GM12878 (cell line): Measurements from ENCODE around the gene CEBPG. TPM values are rescaled to one million over a fixed set of nuclear protein-coding genes. Genes with fewer than 3 reads are reported as not detected.

ENCODE experiments used
- ATAC-seq: fragments of 200-7000 bp; cut with Tn5 transposase; 3 replicates; pipeline ENCODE4 v1.9.1; 2020; ENCODE audit warnings: mild to moderate bottlenecking, moderate library complexity
- BruUV-seq: library from RNA; stranded (reverse); fragments of 400-500 nt; replicated peaks from 2 replicates; lab custom pipeline; 2021; lab: Mats Ljungman, UMichigan
- CTCF ChIA-PET: fragments of 300-600 bp; sonication (Branson Sonifier 250); formaldehyde crosslinking; extraction: SDS; loops from one replicate; lab custom pipeline; 2021; ENCODE audit warnings: inconsistent platforms; lab: Yijun Ruan, JAX
- POLR2A ChIA-PET: fragments of 350-600 bp; formaldehyde crosslinking; extraction: SDS; loops from one replicate; lab custom pipeline; 2021; ENCODE audit warnings: inconsistent platforms; lab: Charles Lee
- RAD21 ChIA-PET: fragments of 300-600 bp; sonication (Branson Sonifier 250); formaldehyde crosslinking; loops from one replicate; lab custom pipeline; 2023; ENCODE audit warnings: antibody characterized with exemption; ENCODE audit not compliant: unreplicated experiment; lab: Charles Lee
- SMC1A ChIA-PET: fragments of 300-600 bp; sonication (Branson Sonifier 250); formaldehyde crosslinking; loops from one replicate; lab custom pipeline; 2023; ENCODE audit not compliant: unreplicated experiment, uncharacterized antibody; lab: Charles Lee
- DNase-seq: peaks from one replicate; pipeline ENCODE4 v3.0.0-alpha.2; 2011; ENCODE audit warnings: low read depth, low spot score
- FAIRE-seq: peaks from 3 replicates; lab custom pipeline; 2011; peaks lifted over from hg19 to GRCh38; lab: Jason Lieb, UNC
- H2AFZ ChIP-seq: 2 replicates; pipeline ENCODE4 v1.6.0; 2011; ENCODE audit warnings: low read depth, low read length, control low read depth; ENCODE audit not compliant: control insufficient read depth
- H3K27ac ChIP-seq: 2 replicates; pipeline ENCODE4 v1.5.1; 2011; ENCODE audit warnings: control low read depth; ENCODE audit not compliant: control insufficient read depth, insufficient read depth
- H3K27me3 ChIP-seq, 2 experiments: replicated peaks in 1 of 2; 2 replicates each; pipeline versions ENCODE4 v1.6.0 to v1.6.1; 2011; ENCODE audit warnings: low read length in 1 of 2; ENCODE audit not compliant: control insufficient read depth in 2 of 2, insufficient read depth in 2 of 2
- H3K36me3 ChIP-seq, 2 experiments: 2 replicates each; pipeline ENCODE4 v1.5.1; 2011; ENCODE audit warnings: low read length in 1 of 2; ENCODE audit not compliant: control insufficient read depth in 2 of 2, insufficient read depth in 2 of 2
- H3K4me1 ChIP-seq: 2 replicates; pipeline ENCODE4 v1.6.1; 2011; ENCODE audit warnings: mild to moderate bottlenecking, low read length, moderate library complexity, mixed read lengths; ENCODE audit not compliant: control insufficient read depth, insufficient read depth
- H3K4me2 ChIP-seq: 2 replicates; pipeline ENCODE4 v1.6.0; 2011; ENCODE audit warnings: control low read depth; ENCODE audit not compliant: control insufficient read depth, insufficient read depth
- H3K4me3 ChIP-seq: fragments of 200-600 bp; sonication (generic); 2 replicates; pipeline ENCODE4 v1.5.1; 2016
- H3K79me2 ChIP-seq: 2 replicates; pipeline ENCODE4 v1.6.0; 2011; ENCODE audit warnings: low read length; ENCODE audit not compliant: control insufficient read depth, insufficient read depth
- H3K9ac ChIP-seq: 2 replicates; pipeline ENCODE4 v1.8.0; 2011; ENCODE audit warnings: low read length, control low read depth, mixed read lengths; ENCODE audit not compliant: control insufficient read depth, insufficient read depth
- H3K9me3 ChIP-seq: replicated peaks from 3 replicates; pipeline ENCODE4 v1.5.1; 2011; ENCODE audit warnings: mild to moderate bottlenecking, low read length; ENCODE audit not compliant: control insufficient read depth, insufficient read depth
- H4K20me1 ChIP-seq: 2 replicates; pipeline ENCODE4 v1.6.0; 2011; ENCODE audit not compliant: control insufficient read depth, insufficient read depth
- BACH1 ChIP-seq: fragments of 450-650 bp; IDR thresholded peaks from 2 replicates; pipeline ENCODE4 v1.6.1; 2017; ENCODE audit warnings: mild to moderate bottlenecking, borderline replicate concordance
- CHD1 ChIP-seq: IDR thresholded peaks from 2 replicates; pipeline ENCODE4 v1.6.1; 2012; ENCODE audit warnings: low read depth, low read length, improper control_type of control experiment
- CHD2 ChIP-seq: IDR thresholded peaks from 2 replicates; pipeline ENCODE4 v1.6.1; 2011; ENCODE audit warnings: low read depth, low read length, improper control_type of control experiment, borderline replicate concordance
- CHD4 ChIP-seq: fragments of 200-600 bp; sonication (generic); IDR thresholded peaks from 2 replicates; pipeline ENCODE4 v1.6.1; 2016; ENCODE audit warnings: mild to moderate bottlenecking
- FOXK2 ChIP-seq: fragments of 450-650 bp; IDR thresholded peaks from 2 replicates; pipeline ENCODE4 v1.6.1; 2017; ENCODE audit warnings: mild to moderate bottlenecking, moderate library complexity
- HDGF ChIP-seq: fragments of 450-650 bp; IDR thresholded peaks from 2 replicates; pipeline ENCODE4 v1.6.1; 2016; ENCODE audit warnings: antibody characterized with exemption
- KDM1A ChIP-seq: fragments of 200-600 bp; sonication (generic); IDR thresholded peaks from 2 replicates; pipeline ENCODE4 v1.6.1; 2016; ENCODE audit warnings: borderline replicate concordance
- MEF2B ChIP-seq: fragments of 450-650 bp; IDR thresholded peaks from 2 replicates; pipeline ENCODE4 v1.6.1; 2018; ENCODE audit warnings: mild to moderate bottlenecking, moderate library complexity; ENCODE audit not compliant: partially characterized antibody, poor library complexity, severe bottlenecking
- PML ChIP-seq: IDR thresholded peaks from 2 replicates; pipeline ENCODE4 v1.6.1; 2012; ENCODE audit warnings: low read length, inconsistent platforms
- RELA ChIP-seq: fragments of 450-650 bp; IDR thresholded peaks from 2 replicates; pipeline ENCODE4 v1.8.0; 2014; ENCODE audit warnings: borderline replicate concordance; ENCODE audit not compliant: partially characterized antibody
- SIN3A ChIP-seq: IDR thresholded peaks from 2 replicates; pipeline ENCODE4 v1.6.1; 2012; ENCODE audit warnings: low read depth, low read length, improper control_type of control experiment
- SIX5 ChIP-seq: IDR thresholded peaks from 2 replicates; pipeline ENCODE4 v1.6.1; 2011; ENCODE audit warnings: mild to moderate bottlenecking, low read depth, low read length, moderate library complexity; ENCODE audit not compliant: severe bottlenecking
- SUPT20H ChIP-seq: IDR thresholded peaks from 2 replicates; pipeline ENCODE4 v1.6.1; 2011; ENCODE audit warnings: low read depth, mild to moderate bottlenecking, low read length, moderate library complexity, borderline replicate concordance; ENCODE audit not compliant: control insufficient read depth
- TCF3 ChIP-seq: IDR thresholded peaks from 2 replicates; pipeline ENCODE4 v1.6.1; 2012; ENCODE audit warnings: low read depth, mild to moderate bottlenecking, low read length, borderline replicate concordance; ENCODE audit not compliant: insufficient read depth
- WGBS: methylation state at CpG from one replicate; pipeline ENCODE4 v1.1.6; 2016; ENCODE audit warnings: low lambda C conversion rate; ENCODE audit not compliant: insufficient replicate concordance, insufficient coverage; ENCODE audit errors: missing lambda C conversion rate; 5-methylcytosine and 5-hydroxymethylcytosine counted together
- in situ Hi-C: fragments of 300-500 bp; cut with MboI; formaldehyde crosslinking; loops from 9 replicates; pipeline ENCODE4 v1.14.3; 2018; ENCODE audit warnings: mixed read lengths
- intact Hi-C: fragments of 100-400 bp; cut with micrococcal nuclease; formaldehyde crosslinking; loops from one replicate; pipeline ENCODE4 v1.14.2; 2022; ENCODE audit not compliant: unreplicated experiment
- polyA plus RNA-seq, 11 experiments: library from polyadenylated mRNA; depleted of rRNA in 4 of 11; unstranded in 6 of 11; stranded (reverse) in 5 of 11; fragments of >200 nt; fragmentation: Nextera tagmentation in 4 of 11; fragmentation: Illumina TruSeq in 1 of 11; extraction: Ambion mirVana in 4 of 11; extraction: Trizol in 1 of 11; gene quantifications; 1 replicate in 1 of 11; 2 replicates in 10 of 11; pipeline versions ENCODE4 v1.2.1 to v1.2.3, GENCODE V29; 2011 to 2016; ENCODE audit warnings: inconsistent platforms in 2 of 11, missing spikeins in 2 of 11, low read depth in 1 of 11
- total RNA-seq, 4 experiments: library from RNA; depleted of rRNA in 3 of 4; stranded (reverse); fragments of >200 nt in 3 of 4; fragmentation: Illumina TruSeq in 1 of 4; extraction: Trizol in 1 of 4; gene quantifications; 2 replicates each; pipeline versions ENCODE4 v1.2.1 to v1.2.3, GENCODE V29; 2013 to 2021
- TF ChIP-seq, protein P1 (sequence below): fragments of 450-650 bp; formaldehyde crosslinking; IDR thresholded peaks from 2 replicates; pipeline ENCODE4 v1.5.0; 2022; ENCODE audit warnings: mild to moderate bottlenecking, missing genetic modification characterization
- TF ChIP-seq, protein P2 (sequence below), 3 experiments: IDR thresholded peaks in 2 of 3; conservative IDR thresholded peaks in 1 of 3; 2 replicates each; pipeline ENCODE4 v1.5.1; 2011; ENCODE audit warnings: low read depth in 3 of 3, low read length in 3 of 3, mild to moderate bottlenecking in 3 of 3, control low read depth in 2 of 3, moderate library complexity in 2 of 3, inconsistent platforms in 1 of 3, mixed read lengths in 1 of 3; ENCODE audit not compliant: control insufficient read depth in 2 of 3, insufficient read depth in 1 of 3; ENCODE audit errors: extremely low read depth in 1 of 3

The CEBPG gene
- total and polyA plus RNA-seq, 10 of the 15 experiments (the other 5 are each of a cell fraction or from before 2014, with no cell fraction given): 5.2 to 22.4 (median 20.0) TPM

DNA sequence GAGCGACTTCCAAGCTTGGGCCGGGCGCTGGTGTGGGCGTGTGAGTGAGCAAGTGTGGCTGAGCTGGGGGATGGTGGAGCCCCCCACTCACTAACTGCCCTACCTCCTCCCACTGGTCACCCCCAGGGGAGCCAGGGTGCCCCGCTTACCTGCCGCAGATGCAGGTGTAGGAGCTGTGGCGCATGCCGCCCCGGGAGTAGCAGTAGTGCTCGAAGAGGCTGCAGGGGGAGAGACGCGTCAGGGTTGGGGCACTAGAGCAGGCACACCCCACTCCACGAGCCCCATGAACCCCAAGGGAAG lies 39.9 kb downstream of the CEBPG start:
- no peaks in the 10 kb centered on the region for H3K36me3 ChIP-seq
- TF ChIP-seq RELA: no peak
- TF ChIP-seq TCF3: no peak
- no peak for TF ChIP-seq MEF2B
- no peak for TF ChIP-seq SIN3A
- no peak for TF ChIP-seq FOXK2
- TF ChIP-seq KDM1A: no peak
- TF ChIP-seq, protein P1, sequence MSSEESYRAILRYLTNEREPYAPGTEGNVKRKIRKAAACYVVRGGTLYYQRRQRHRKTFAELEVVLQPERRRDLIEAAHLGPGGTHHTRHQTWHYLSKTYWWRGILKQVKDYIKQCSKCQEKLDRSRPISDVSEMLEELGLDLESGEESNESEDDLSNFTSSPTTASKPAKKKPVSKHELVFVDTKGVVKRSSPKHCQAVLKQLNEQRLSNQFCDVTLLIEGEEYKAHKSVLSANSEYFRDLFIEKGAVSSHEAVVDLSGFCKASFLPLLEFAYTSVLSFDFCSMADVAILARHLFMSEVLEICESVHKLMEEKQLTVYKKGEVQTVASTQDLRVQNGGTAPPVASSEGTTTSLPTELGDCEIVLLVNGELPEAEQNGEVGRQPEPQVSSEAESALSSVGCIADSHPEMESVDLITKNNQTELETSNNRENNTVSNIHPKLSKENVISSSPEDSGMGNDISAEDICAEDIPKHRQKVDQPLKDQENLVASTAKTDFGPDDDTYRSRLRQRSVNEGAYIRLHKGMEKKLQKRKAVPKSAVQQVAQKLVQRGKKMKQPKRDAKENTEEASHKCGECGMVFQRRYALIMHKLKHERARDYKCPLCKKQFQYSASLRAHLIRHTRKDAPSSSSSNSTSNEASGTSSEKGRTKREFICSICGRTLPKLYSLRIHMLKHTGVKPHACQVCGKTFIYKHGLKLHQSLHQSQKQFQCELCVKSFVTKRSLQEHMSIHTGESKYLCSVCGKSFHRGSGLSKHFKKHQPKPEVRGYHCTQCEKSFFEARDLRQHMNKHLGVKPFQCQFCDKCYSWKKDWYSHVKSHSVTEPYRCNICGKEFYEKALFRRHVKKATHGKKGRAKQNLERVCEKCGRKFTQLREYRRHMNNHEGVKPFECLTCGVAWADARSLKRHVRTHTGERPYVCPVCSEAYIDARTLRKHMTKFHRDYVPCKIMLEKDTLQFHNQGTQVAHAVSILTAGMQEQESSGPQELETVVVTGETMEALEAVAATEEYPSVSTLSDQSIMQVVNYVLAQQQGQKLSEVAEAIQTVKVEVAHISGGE (CRISPR knock-in tag): no peak
- TF ChIP-seq PML: no peak
- TF ChIP-seq SUPT20H: no peak
- TF ChIP-seq CHD2: no peak
- TF ChIP-seq HDGF: no peak
- TF ChIP-seq SIX5: no peak
- TF ChIP-seq CHD1: no peak
- no peak for TF ChIP-seq CHD4
- TF ChIP-seq, protein P2, sequence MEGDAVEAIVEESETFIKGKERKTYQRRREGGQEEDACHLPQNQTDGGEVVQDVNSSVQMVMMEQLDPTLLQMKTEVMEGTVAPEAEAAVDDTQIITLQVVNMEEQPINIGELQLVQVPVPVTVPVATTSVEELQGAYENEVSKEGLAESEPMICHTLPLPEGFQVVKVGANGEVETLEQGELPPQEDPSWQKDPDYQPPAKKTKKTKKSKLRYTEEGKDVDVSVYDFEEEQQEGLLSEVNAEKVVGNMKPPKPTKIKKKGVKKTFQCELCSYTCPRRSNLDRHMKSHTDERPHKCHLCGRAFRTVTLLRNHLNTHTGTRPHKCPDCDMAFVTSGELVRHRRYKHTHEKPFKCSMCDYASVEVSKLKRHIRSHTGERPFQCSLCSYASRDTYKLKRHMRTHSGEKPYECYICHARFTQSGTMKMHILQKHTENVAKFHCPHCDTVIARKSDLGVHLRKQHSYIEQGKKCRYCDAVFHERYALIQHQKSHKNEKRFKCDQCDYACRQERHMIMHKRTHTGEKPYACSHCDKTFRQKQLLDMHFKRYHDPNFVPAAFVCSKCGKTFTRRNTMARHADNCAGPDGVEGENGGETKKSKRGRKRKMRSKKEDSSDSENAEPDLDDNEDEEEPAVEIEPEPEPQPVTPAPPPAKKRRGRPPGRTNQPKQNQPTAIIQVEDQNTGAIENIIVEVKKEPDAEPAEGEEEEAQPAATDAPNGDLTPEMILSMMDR (IDR thresholded peaks at IDR 0.05 in 2 of 3, conservative IDR thresholded peaks at IDR 0.05 in 1 of 3; ENCODE audit: control insufficient read depth in 2 of 3, extremely low read depth in 1 of 3, insufficient read depth in 1 of 3, low read depth in 3 of 3, low read length in 3 of 3): no peak
- TF ChIP-seq BACH1: no peak
- no peak overlapping the region for H3K27ac ChIP-seq
- no peak overlapping the region for H3K4me2 ChIP-seq
- ChIA-PET CTCF (interaction anchor here (2.5 kb wide), 1 partner anchor 17 kb away, joined by 8 read pairs; no protein-coding TSS in a partner anchor), SMC1A (no interaction called here), POLR2A (no interaction called here), RAD21 (no interaction called here)
- H3K4me3 ChIP-seq: no peak overlapping the region
- in situ Hi-C loops: no loop called here
- BruUV-seq: no TSS peak
- ATAC-seq: no peak
- no peak for DNase-seq
- H3K4me1 ChIP-seq: no peaks in the 10 kb centered on the region
- no peaks in the 10 kb centered on the region for H3K9me3 ChIP-seq
- intact Hi-C loops: no loop called here
- no peaks in the 10 kb centered on the region; the same call in 1 of the 2 replicates for H4K20me1 ChIP-seq
- no peaks in the 10 kb centered on the region for H3K79me2 ChIP-seq
- no peak overlapping the region for H2AFZ ChIP-seq
- WGBS: 72% methylated on average over 13 of the region's 13 CpGs
- no peaks in the 10 kb centered on the region for H3K27me3 ChIP-seq
- no peak for FAIRE-seq
- no peak overlapping the region for H3K9ac ChIP-seq
